Panc1 (cell line): ENCODE results near the gene EBF4. TPM values are rescaled to one million over a fixed set of nuclear protein-coding genes. Genes with fewer than 3 reads are reported as not detected.

Source experiments
- ATAC-seq: fragments of 200-7000 bp; cut with Tn5 transposase; 2 replicates; pipeline ENCODE4 v1.9.1; 2020; ENCODE audit warnings: mild to moderate bottlenecking, moderate library complexity
- BruUV-seq: library from RNA; stranded (reverse); fragments of 400-500 nt; replicated peaks from 2 replicates; lab custom pipeline; 2021; lab: Mats Ljungman, UMichigan
- CTCF ChIA-PET: fragments of 300-600 bp; sonication (Branson Sonifier 250); formaldehyde crosslinking; loops from one replicate; lab custom pipeline; 2022; ENCODE audit warnings: antibody characterized with exemption; lab: Charles Lee
- POLR2A ChIA-PET: fragments of 300-600 bp; sonication (Branson Sonifier 250); formaldehyde crosslinking; loops from one replicate; lab custom pipeline; 2022; ENCODE audit warnings: antibody characterized with exemption; lab: Charles Lee
- DNase-seq: peaks from one replicate; pipeline ENCODE4 v3.0.0-alpha.2; 2010; ENCODE audit warnings: low read depth, low spot score
- H3K27ac ChIP-seq: 2 replicates; pipeline ENCODE4 v1.5.1; 2011; ENCODE audit warnings: mild to moderate bottlenecking, low read length, inconsistent platforms
- H3K27me3 ChIP-seq: fragments of 200-500 bp; sonication (Bioruptor generic); 2 replicates; pipeline ENCODE4 v1.6.0; 2014; ENCODE audit warnings: low read length, inconsistent platforms; ENCODE audit not compliant: control insufficient read depth, insufficient read depth
- H3K36me3 ChIP-seq: fragments of 200-500 bp; sonication (Bioruptor generic); 2 replicates; pipeline ENCODE4 v1.5.1; 2014; ENCODE audit warnings: inconsistent platforms, mild to moderate bottlenecking, low read length, moderate library complexity; ENCODE audit not compliant: control insufficient read depth, insufficient read depth
- H3K4me1 ChIP-seq: 2 replicates; pipeline ENCODE4 v1.5.1; 2011; ENCODE audit warnings: inconsistent platforms, mild to moderate bottlenecking, low read length, moderate library complexity; ENCODE audit not compliant: control insufficient read depth, insufficient read depth
- H3K4me3 ChIP-seq, 2 experiments: 2 replicates each; pipeline ENCODE4 v1.5.1; 2011 to 2012; ENCODE audit warnings: low read depth in 2 of 2, low read length in 2 of 2, mild to moderate bottlenecking in 2 of 2, inconsistent platforms in 1 of 2, moderate library complexity in 1 of 2
- H3K9me3 ChIP-seq: fragments of 200-500 bp; sonication (Bioruptor generic); 2 replicates; pipeline ENCODE4 v1.5.1; 2014; ENCODE audit warnings: low read depth, mild to moderate bottlenecking, inconsistent platforms, low read length, moderate library complexity; ENCODE audit not compliant: control insufficient read depth, insufficient read depth
- CTCF ChIP-seq: fragments of 450-650 bp; IDR thresholded peaks from 2 replicates; pipeline ENCODE4 v1.5.1; 2017; ENCODE audit warnings: mild to moderate bottlenecking
- POLR2AphosphoS5 ChIP-seq: IDR thresholded peaks from 2 replicates; pipeline ENCODE4 v1.6.1; 2012; ENCODE audit warnings: mild to moderate bottlenecking, low read depth, low read length, moderate library complexity
- REST ChIP-seq, 2 experiments: IDR thresholded peaks; 2 replicates each; pipeline ENCODE4 v1.6.1; 2011 to 2012; ENCODE audit warnings: low read depth in 2 of 2, control low read depth in 1 of 2, low read length in 1 of 2, mild to moderate bottlenecking in 1 of 2, moderate library complexity in 1 of 2; ENCODE audit not compliant: insufficient read depth in 1 of 2
- SIN3A ChIP-seq: IDR thresholded peaks from 2 replicates; pipeline ENCODE4 v1.6.1; 2012; ENCODE audit warnings: low read depth, mild to moderate bottlenecking, low read length, moderate library complexity, borderline replicate concordance; ENCODE audit not compliant: insufficient read depth
- TCF7L2 ChIP-seq: IDR thresholded peaks from 2 replicates; pipeline ENCODE4 v1.6.1; 2011; ENCODE audit warnings: mild to moderate bottlenecking, low read depth, low read length, inconsistent platforms
- in situ Hi-C: cut with HindIII; loops from 2 replicates; pipeline ENCODE4 v1.10.0; 2016; ENCODE audit warnings: low sequenced_read_pairs, low pct_unique_long_range_greater_than_20kb
- intact Hi-C: fragments of 100-400 bp; cut with micrococcal nuclease; formaldehyde crosslinking; loops from one replicate; pipeline ENCODE4 v1.10.0; 2022; ENCODE audit not compliant: unreplicated experiment
- total RNA-seq: library from RNA; stranded (reverse); gene quantifications from one replicate; pipeline ENCODE4 v1.2.1, GENCODE V29; 2021; ENCODE audit not compliant: unreplicated experiment

EBF4 gene
- total RNA-seq, 1 experiment from 2014 or later: 6.8 TPM

- no TSS peak for BruUV-seq
- Histone ChIP-seq H3K4me3 (no peak overlapping the region), H3K4me1 (peaks cover 12% of the 10 kb centered on the region), H3K27me3 (no peaks in the 10 kb centered on the region), H3K27ac (no peak overlapping the region), H3K9me3 (no peaks in the 10 kb centered on the region), H3K36me3 (no peaks in the 10 kb centered on the region)
- ATAC-seq (no peak), DNase-seq (no peak)
- ChIA-PET CTCF (no interaction called here), POLR2A (no interaction called here)
- in situ Hi-C loops: no loop called here
- intact Hi-C loops: no loop called here
- TF ChIP-seq SIN3A (no peak), POLR2AphosphoS5 (no peak), CTCF (no peak), TCF7L2 (no peak), REST (IDR thresholded peaks at IDR 0.05; ENCODE audit: insufficient read depth in 1 of 2, low read depth in 2 of 2, low read length in 1 of 2) (no peak)
These were observed 54.2 kb downstream of the EBF4 start for GRCh38 chr20:2746636-2747265.

- no peaks in the 10 kb centered on the region for H3K9me3 ChIP-seq
- H3K27ac ChIP-seq: no peak overlapping the region
- peaks cover 12% of the 10 kb centered on the region for H3K4me1 ChIP-seq
- intact Hi-C loops (no loop called here), in situ Hi-C loops (no loop called here)
- no peaks in the 10 kb centered on the region for H3K27me3 ChIP-seq
- ATAC-seq (no peak), DNase-seq (no peak)
- H3K36me3 ChIP-seq: no peaks in the 10 kb centered on the region
- CTCF ChIA-PET: no interaction called here
- BruUV-seq: no TSS peak
- H3K4me3 ChIP-seq: no peak overlapping the region
- POLR2A ChIA-PET: no interaction called here
- TF ChIP-seq POLR2AphosphoS5 (no peak), REST (IDR thresholded peaks at IDR 0.05; ENCODE audit: insufficient read depth in 1 of 2, low read depth in 2 of 2, low read length in 1 of 2) (no peak), TCF7L2 (no peak), SIN3A (no peak), CTCF (no peak)
These were observed 55.2 kb downstream of the EBF4 start for GRCh38 chr20:2747676-2748235.
